ENCODE data around the gene NID1.
"Not testable (repeated sequence)": the region's sequence is repeated elsewhere in the genome, so short reads cannot be mapped to it uniquely, and the experiment has no call there.

DNA sequence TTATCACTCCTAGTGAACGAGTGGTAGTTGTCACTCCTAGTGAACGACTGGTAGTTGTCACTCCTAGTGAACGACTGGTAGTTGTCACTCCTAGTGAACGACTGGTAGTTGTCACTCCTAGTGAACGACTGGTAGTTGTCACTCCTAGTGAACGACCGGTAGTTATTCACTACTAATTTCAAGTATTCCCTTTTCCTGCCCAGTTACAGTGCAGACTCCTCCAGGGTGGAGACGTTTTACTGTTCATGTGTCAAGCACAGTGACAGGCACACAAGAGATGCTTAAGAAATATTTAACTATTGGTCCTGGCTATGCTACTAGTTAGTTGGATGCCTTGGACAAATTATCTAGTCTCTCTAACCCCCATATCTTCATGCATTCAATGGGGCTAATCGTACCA lies 61.8 kb downstream of the NID1 start:
- TF ChIP-seq, protein P1, sequence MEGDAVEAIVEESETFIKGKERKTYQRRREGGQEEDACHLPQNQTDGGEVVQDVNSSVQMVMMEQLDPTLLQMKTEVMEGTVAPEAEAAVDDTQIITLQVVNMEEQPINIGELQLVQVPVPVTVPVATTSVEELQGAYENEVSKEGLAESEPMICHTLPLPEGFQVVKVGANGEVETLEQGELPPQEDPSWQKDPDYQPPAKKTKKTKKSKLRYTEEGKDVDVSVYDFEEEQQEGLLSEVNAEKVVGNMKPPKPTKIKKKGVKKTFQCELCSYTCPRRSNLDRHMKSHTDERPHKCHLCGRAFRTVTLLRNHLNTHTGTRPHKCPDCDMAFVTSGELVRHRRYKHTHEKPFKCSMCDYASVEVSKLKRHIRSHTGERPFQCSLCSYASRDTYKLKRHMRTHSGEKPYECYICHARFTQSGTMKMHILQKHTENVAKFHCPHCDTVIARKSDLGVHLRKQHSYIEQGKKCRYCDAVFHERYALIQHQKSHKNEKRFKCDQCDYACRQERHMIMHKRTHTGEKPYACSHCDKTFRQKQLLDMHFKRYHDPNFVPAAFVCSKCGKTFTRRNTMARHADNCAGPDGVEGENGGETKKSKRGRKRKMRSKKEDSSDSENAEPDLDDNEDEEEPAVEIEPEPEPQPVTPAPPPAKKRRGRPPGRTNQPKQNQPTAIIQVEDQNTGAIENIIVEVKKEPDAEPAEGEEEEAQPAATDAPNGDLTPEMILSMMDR (optimal IDR thresholded peaks at IDR 0.05 in 1 of 3, IDR thresholded peaks at IDR 0.05 in 1 of 3, conservative IDR thresholded peaks at IDR 0.05 in 1 of 3; ENCODE audit: extremely low read depth in 1 of 3, insufficient read depth in 2 of 3, low read length in 3 of 3): not testable (repeated sequence)
- not testable (repeated sequence) for TF ChIP-seq EZH2 (IDR thresholded peaks at IDR 0.05; ENCODE audit: low read length)

Measured in keratinocyte (primary cell).